GM23338 (cell line): ENCODE measurements around the gene CFL2. TPM values are rescaled to one million over a fixed set of nuclear protein-coding genes. Genes with fewer than 3 reads are reported as not detected.

ENCODE experiments used
- ATAC-seq: fragments of 200-7000 bp; cut with Tn5 transposase; 3 replicates; pipeline ENCODE4 v1.9.1; 2020
- DNase-seq: peaks from one replicate; pipeline ENCODE4 v3.0.0-alpha.2; 2015; ENCODE audit warnings: low spot score
- H2AFZ ChIP-seq: fragments of 200-600 bp; sonication (generic); 2 replicates; pipeline ENCODE4 v1.8.0; 2016; ENCODE audit warnings: antibody characterized with exemption, mild to moderate bottlenecking, moderate library complexity
- H3F3A ChIP-seq: fragments of 200-600 bp; sonication (generic); replicated peaks from 2 replicates; pipeline ENCODE4 v1.8.0; 2017; ENCODE audit warnings: antibody characterized with exemption, mixed run types, low read depth
- H3K27ac ChIP-seq: fragments of 200-600 bp; sonication (generic); 2 replicates; pipeline ENCODE4 v1.6.1; 2016; ENCODE audit warnings: low read depth
- H3K27me3 ChIP-seq: fragments of 200-600 bp; sonication (generic); 2 replicates; pipeline ENCODE4 v1.8.0; 2016; ENCODE audit warnings: mild to moderate bottlenecking, mixed run types, moderate library complexity; ENCODE audit not compliant: insufficient read depth
- H3K36me3 ChIP-seq: fragments of 200-600 bp; sonication (generic); 2 replicates; pipeline ENCODE4 v1.8.0; 2016; ENCODE audit warnings: mild to moderate bottlenecking; ENCODE audit not compliant: insufficient read depth
- H3K4me1 ChIP-seq: fragments of 200-600 bp; sonication (generic); 2 replicates; pipeline ENCODE4 v1.8.0; 2016; ENCODE audit warnings: mild to moderate bottlenecking, moderate library complexity; ENCODE audit not compliant: insufficient read depth
- H3K4me2 ChIP-seq: fragments of 200-600 bp; sonication (generic); 2 replicates; pipeline ENCODE4 v1.7.1; 2017; ENCODE audit warnings: mixed run types
- H3K4me3 ChIP-seq: fragments of 200-600 bp; sonication (generic); 2 replicates; pipeline ENCODE4 v1.6.1; 2016; ENCODE audit warnings: mixed run types
- H3K79me2 ChIP-seq: fragments of 200-600 bp; sonication (generic); replicated peaks from 2 replicates; pipeline ENCODE4 v1.8.0; 2017; ENCODE audit warnings: mild to moderate bottlenecking; ENCODE audit not compliant: insufficient read depth
- H3K9me2 ChIP-seq: fragments of 200-600 bp; sonication (generic); 2 replicates; pipeline ENCODE4 v1.8.0; 2017; ENCODE audit not compliant: insufficient read depth
- H4K20me1 ChIP-seq: fragments of 200-600 bp; sonication (generic); replicated peaks from 2 replicates; pipeline ENCODE4 v1.8.0; 2017; ENCODE audit warnings: mild to moderate bottlenecking; ENCODE audit not compliant: insufficient read depth
- H3K27ac Mint-ChIP-seq: 2 replicates; pipeline ENCODE4 v1.8.0; 2020; ENCODE audit warnings: inconsistent platforms, mild to moderate bottlenecking, moderate library complexity, mixed read lengths
- H3K27me3 Mint-ChIP-seq: 3 replicates; pipeline ENCODE4 v1.8.0; 2022; ENCODE audit warnings: low read depth, mild to moderate bottlenecking, moderate library complexity, mixed read lengths, inconsistent platforms; ENCODE audit not compliant: insufficient read depth, poor library complexity
- H3K36me3 Mint-ChIP-seq: 3 replicates; pipeline ENCODE4 v1.8.0; 2021; ENCODE audit warnings: low read depth, mild to moderate bottlenecking, inconsistent platforms, moderate library complexity, mixed read lengths
- H3K4me1 Mint-ChIP-seq: 3 replicates; pipeline ENCODE4 v1.8.0; 2020; ENCODE audit warnings: mild to moderate bottlenecking, inconsistent platforms, mixed read lengths
- H3K4me3 Mint-ChIP-seq: 3 replicates; pipeline ENCODE4 v1.8.0; 2021; ENCODE audit warnings: moderate library complexity, mild to moderate bottlenecking, inconsistent platforms, mixed read lengths
- H3K9me3 Mint-ChIP-seq: 3 replicates; pipeline ENCODE4 v1.8.0; 2020; ENCODE audit warnings: moderate library complexity, mild to moderate bottlenecking, inconsistent platforms, mixed read lengths
- CREB1 ChIP-seq: fragments of 250-450 bp; sonication (Bioruptor Pico); IDR thresholded peaks from 2 replicates; pipeline ENCODE4 v1.5.0; 2020; ENCODE audit warnings: low read depth, mild to moderate bottlenecking, moderate library complexity
- EZH2 ChIP-seq: fragments of 200-600 bp; sonication (generic); IDR thresholded peaks from one replicate; pipeline ENCODE4 v1.8.0; 2017; ENCODE audit warnings: antibody characterized with exemption, mild to moderate bottlenecking, low read depth; ENCODE audit not compliant: unreplicated experiment
- EZH2phosphoT487 ChIP-seq: fragments of 200-600 bp; sonication (generic); IDR thresholded peaks from one replicate; pipeline ENCODE4 v1.8.1; 2018; ENCODE audit warnings: antibody characterized with exemption; ENCODE audit not compliant: unreplicated experiment
- JUNB ChIP-seq: IDR thresholded peaks from one replicate; pipeline ENCODE4 v1.6.1; 2016; ENCODE audit warnings: antibody characterized with exemption; ENCODE audit not compliant: unreplicated experiment
- NANOG ChIP-seq: IDR thresholded peaks from 2 replicates; pipeline ENCODE4 v1.6.1; 2016; ENCODE audit warnings: antibody characterized with exemption, borderline replicate concordance
- POLR2AphosphoS5 ChIP-seq: IDR thresholded peaks from 2 replicates; pipeline ENCODE4 v1.6.1; 2016; ENCODE audit warnings: antibody characterized with exemption, low read depth
- STAT1 ChIP-seq: IDR thresholded peaks from one replicate; pipeline ENCODE4 v1.6.1; 2016; ENCODE audit warnings: antibody characterized with exemption; ENCODE audit not compliant: unreplicated experiment
- ZNF114 ChIP-seq: fragments of 250-450 bp; sonication (Bioruptor Pico); IDR thresholded peaks from 2 replicates; pipeline ENCODE4 v1.5.0; 2020; ENCODE audit warnings: mild to moderate bottlenecking, moderate library complexity
- ZNF331 ChIP-seq: fragments of 250-450 bp; sonication (Bioruptor Pico); IDR thresholded peaks from 2 replicates; pipeline ENCODE4 v1.5.0; 2020; ENCODE audit warnings: low read depth, mild to moderate bottlenecking, moderate library complexity
- polyA plus RNA-seq: library from polyadenylated mRNA; unstranded; fragments of >200 nt; fragmentation: Nextera tagmentation; extraction: Ambion mirVana; gene quantifications from 2 replicates; pipeline ENCODE4 v1.2.1, GENCODE V29; 2016
- total RNA-seq: library from RNA; depleted of rRNA; stranded (reverse); fragments of >200 nt; shearing (Covaris generic); gene quantifications from 2 replicates; pipeline ENCODE4 v1.2.3, GENCODE V29; 2014
- TF ChIP-seq, protein P1 (sequence below): IDR thresholded peaks from one replicate; pipeline ENCODE4 v1.6.1; 2018; ENCODE audit warnings: antibody characterized with exemption; ENCODE audit not compliant: unreplicated experiment
- TF ChIP-seq, protein P2 (sequence below): fragments of 250-450 bp; sonication (Bioruptor Pico); IDR thresholded peaks from 2 replicates; pipeline ENCODE4 v1.5.0; 2020; ENCODE audit warnings: mild to moderate bottlenecking, moderate library complexity
- TF ChIP-seq, protein P3 (sequence below), 2 experiments: fragments of 200-600 bp in 1 of 2; sonication (generic) in 1 of 2; conservative IDR thresholded peaks; 2 replicates each; pipeline versions ENCODE4 v1.5.1 to v1.6.1; 2016 to 2017; ENCODE audit warnings: antibody characterized with exemption in 2 of 2, low read depth in 2 of 2, mild to moderate bottlenecking in 2 of 2, moderate library complexity in 1 of 2
- TF ChIP-seq, protein P4 (sequence below): IDR thresholded peaks from 2 replicates; pipeline ENCODE4 v1.6.1; 2016; ENCODE audit warnings: antibody characterized with exemption

The CFL2 gene
- total and polyA plus RNA-seq, 2 experiments from 2014 or later, result 10.9 to 14.8 TPM

DNA sequence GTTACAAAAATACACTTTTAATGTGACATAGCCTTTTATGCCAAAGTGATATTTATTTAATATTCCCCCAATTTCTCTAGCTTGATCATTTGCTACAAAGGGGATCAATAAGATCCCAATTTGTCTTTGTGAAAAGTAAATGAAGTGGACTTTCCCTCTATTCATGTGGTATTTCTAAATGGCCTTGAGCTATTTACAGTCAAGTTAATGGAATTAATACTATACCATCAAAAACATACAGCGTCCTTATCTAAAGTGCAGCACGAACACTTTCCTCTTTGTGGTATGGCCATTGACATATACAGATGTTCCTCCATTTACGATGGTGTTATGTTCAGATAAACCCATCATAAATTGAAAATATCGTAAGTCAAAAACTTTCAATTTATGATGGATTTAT is 23.2 kb downstream of the CFL2 start:
- peaks cover 34% of the 10 kb centered on the region for H3K4me1 ChIP-seq
- H3K36me3 Mint-ChIP-seq, result no peaks in the 10 kb centered on the region
- no peak overlapping the region for H3K27ac ChIP-seq
- H4K20me1 ChIP-seq, result no peaks in the 10 kb centered on the region
- H2AFZ ChIP-seq, result no peak overlapping the region
- H3K36me3 ChIP-seq, result no peaks in the 10 kb centered on the region
- DNase-seq (no peak), ATAC-seq (no peak)
- peaks cover 31% of the 10 kb centered on the region for H3K4me1 Mint-ChIP-seq
- H3K4me3 Mint-ChIP-seq, result no peak overlapping the region
- no peak overlapping the region for H3K4me2 ChIP-seq
- H3K27me3 Mint-ChIP-seq, result peaks cover 5% of the 10 kb centered on the region
- H3K79me2 ChIP-seq, result no peaks in the 10 kb centered on the region
- H3K4me3 ChIP-seq, result no peak overlapping the region
- TF ChIP-seq JUNB, result no peak
- TF ChIP-seq, protein P1, sequence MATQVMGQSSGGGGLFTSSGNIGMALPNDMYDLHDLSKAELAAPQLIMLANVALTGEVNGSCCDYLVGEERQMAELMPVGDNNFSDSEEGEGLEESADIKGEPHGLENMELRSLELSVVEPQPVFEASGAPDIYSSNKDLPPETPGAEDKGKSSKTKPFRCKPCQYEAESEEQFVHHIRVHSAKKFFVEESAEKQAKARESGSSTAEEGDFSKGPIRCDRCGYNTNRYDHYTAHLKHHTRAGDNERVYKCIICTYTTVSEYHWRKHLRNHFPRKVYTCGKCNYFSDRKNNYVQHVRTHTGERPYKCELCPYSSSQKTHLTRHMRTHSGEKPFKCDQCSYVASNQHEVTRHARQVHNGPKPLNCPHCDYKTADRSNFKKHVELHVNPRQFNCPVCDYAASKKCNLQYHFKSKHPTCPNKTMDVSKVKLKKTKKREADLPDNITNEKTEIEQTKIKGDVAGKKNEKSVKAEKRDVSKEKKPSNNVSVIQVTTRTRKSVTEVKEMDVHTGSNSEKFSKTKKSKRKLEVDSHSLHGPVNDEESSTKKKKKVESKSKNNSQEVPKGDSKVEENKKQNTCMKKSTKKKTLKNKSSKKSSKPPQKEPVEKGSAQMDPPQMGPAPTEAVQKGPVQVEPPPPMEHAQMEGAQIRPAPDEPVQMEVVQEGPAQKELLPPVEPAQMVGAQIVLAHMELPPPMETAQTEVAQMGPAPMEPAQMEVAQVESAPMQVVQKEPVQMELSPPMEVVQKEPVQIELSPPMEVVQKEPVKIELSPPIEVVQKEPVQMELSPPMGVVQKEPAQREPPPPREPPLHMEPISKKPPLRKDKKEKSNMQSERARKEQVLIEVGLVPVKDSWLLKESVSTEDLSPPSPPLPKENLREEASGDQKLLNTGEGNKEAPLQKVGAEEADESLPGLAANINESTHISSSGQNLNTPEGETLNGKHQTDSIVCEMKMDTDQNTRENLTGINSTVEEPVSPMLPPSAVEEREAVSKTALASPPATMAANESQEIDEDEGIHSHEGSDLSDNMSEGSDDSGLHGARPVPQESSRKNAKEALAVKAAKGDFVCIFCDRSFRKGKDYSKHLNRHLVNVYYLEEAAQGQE, result no peak
- no peak for TF ChIP-seq ZNF114
- no peak for TF ChIP-seq EZH2
- TF ChIP-seq STAT1, result no peak
- no peak for TF ChIP-seq ZNF331 (CRISPR knock-in tag)
- no peak for TF ChIP-seq CREB1 (CRISPR knock-in tag)
- TF ChIP-seq, protein P2, sequence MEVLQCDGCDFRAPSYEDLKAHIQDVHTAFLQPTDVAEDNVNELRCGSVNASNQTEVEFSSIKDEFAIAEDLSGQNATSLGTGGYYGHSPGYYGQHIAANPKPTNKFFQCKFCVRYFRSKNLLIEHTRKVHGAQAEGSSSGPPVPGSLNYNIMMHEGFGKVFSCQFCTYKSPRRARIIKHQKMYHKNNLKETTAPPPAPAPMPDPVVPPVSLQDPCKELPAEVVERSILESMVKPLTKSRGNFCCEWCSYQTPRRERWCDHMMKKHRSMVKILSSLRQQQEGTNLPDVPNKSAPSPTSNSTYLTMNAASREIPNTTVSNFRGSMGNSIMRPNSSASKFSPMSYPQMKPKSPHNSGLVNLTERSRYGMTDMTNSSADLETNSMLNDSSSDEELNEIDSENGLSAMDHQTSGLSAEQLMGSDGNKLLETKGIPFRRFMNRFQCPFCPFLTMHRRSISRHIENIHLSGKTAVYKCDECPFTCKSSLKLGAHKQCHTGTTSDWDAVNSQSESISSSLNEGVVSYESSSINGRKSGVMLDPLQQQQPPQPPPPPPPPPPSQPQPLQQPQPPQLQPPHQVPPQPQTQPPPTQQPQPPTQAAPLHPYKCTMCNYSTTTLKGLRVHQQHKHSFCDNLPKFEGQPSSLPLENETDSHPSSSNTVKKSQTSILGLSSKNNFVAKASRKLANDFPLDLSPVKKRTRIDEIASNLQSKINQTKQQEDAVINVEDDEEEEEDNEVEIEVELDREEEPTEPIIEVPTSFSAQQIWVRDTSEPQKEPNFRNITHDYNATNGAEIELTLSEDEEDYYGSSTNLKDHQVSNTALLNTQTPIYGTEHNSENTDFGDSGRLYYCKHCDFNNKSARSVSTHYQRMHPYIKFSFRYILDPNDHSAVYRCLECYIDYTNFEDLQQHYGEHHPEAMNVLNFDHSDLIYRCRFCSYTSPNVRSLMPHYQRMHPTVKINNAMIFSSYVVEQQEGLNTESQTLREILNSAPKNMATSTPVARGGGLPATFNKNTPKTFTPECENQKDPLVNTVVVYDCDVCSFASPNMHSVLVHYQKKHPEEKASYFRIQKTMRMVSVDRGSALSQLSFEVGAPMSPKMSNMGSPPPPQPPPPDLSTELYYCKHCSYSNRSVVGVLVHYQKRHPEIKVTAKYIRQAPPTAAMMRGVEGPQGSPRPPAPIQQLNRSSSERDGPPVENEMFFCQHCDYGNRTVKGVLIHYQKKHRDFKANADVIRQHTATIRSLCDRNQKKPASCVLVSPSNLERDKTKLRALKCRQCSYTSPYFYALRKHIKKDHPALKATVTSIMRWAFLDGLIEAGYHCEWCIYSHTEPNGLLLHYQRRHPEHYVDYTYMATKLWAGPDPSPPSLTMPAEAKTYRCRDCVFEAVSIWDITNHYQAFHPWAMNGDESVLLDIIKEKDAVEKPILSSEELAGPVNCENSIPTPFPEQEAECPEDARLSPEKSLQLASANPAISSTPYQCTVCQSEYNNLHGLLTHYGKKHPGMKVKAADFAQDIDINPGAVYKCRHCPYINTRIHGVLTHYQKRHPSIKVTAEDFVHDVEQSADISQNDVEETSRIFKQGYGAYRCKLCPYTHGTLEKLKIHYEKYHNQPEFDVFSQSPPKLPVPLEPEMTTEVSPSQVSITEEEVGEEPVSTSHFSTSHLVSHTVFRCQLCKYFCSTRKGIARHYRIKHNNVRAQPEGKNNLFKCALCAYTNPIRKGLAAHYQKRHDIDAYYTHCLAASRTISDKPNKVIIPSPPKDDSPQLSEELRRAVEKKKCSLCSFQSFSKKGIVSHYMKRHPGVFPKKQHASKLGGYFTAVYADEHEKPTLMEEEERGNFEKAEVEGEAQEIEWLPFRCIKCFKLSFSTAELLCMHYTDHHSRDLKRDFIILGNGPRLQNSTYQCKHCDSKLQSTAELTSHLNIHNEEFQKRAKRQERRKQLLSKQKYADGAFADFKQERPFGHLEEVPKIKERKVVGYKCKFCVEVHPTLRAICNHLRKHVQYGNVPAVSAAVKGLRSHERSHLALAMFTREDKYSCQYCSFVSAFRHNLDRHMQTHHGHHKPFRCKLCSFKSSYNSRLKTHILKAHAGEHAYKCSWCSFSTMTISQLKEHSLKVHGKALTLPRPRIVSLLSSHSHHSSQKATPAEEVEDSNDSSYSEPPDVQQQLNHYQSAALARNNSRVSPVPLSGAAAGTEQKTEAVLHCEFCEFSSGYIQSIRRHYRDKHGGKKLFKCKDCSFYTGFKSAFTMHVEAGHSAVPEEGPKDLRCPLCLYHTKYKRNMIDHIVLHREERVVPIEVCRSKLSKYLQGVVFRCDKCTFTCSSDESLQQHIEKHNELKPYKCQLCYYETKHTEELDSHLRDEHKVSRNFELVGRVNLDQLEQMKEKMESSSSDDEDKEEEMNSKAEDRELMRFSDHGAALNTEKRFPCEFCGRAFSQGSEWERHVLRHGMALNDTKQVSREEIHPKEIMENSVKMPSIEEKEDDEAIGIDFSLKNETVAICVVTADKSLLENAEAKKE (CRISPR knock-in tag), result no peak
- no peak for TF ChIP-seq EZH2phosphoT487
- TF ChIP-seq, protein P3, sequence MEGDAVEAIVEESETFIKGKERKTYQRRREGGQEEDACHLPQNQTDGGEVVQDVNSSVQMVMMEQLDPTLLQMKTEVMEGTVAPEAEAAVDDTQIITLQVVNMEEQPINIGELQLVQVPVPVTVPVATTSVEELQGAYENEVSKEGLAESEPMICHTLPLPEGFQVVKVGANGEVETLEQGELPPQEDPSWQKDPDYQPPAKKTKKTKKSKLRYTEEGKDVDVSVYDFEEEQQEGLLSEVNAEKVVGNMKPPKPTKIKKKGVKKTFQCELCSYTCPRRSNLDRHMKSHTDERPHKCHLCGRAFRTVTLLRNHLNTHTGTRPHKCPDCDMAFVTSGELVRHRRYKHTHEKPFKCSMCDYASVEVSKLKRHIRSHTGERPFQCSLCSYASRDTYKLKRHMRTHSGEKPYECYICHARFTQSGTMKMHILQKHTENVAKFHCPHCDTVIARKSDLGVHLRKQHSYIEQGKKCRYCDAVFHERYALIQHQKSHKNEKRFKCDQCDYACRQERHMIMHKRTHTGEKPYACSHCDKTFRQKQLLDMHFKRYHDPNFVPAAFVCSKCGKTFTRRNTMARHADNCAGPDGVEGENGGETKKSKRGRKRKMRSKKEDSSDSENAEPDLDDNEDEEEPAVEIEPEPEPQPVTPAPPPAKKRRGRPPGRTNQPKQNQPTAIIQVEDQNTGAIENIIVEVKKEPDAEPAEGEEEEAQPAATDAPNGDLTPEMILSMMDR (conservative IDR thresholded peaks at IDR 0.05; ENCODE audit: low read depth in 2 of 2), result no peak
- TF ChIP-seq, protein P4, sequence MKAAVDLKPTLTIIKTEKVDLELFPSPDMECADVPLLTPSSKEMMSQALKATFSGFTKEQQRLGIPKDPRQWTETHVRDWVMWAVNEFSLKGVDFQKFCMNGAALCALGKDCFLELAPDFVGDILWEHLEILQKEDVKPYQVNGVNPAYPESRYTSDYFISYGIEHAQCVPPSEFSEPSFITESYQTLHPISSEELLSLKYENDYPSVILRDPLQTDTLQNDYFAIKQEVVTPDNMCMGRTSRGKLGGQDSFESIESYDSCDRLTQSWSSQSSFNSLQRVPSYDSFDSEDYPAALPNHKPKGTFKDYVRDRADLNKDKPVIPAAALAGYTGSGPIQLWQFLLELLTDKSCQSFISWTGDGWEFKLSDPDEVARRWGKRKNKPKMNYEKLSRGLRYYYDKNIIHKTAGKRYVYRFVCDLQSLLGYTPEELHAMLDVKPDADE, result no peak
- TF ChIP-seq POLR2AphosphoS5, result no peak
- no peak for TF ChIP-seq NANOG
- H3K27me3 ChIP-seq, result no peaks in the 10 kb centered on the region
- no peaks in the 10 kb centered on the region for H3K9me3 Mint-ChIP-seq
- 0 out of 2 replicates have a peak, but pooled peaks cover 4% of the 10 kb centered on the region for H3K9me2 ChIP-seq
- H3F3A ChIP-seq, result no peaks in the 10 kb centered on the region
- no peak overlapping the region for H3K27ac Mint-ChIP-seq
